Measurements from ENCODE around the gene MKNK1.

The MKNK1 gene

GRCh38 chr1:46639547-46639946 lies 35.5 kb upstream of the MKNK1 start:
- no peak overlapping the region for H3K4me3 ChIP-seq (ENCODE audit: low read depth, low read length)
- no peak overlapping the region for H3K27ac ChIP-seq
- no peak for TF ChIP-seq CTCF (IDR thresholded peaks at IDR 0.05; ENCODE audit: low read depth, low read length)
- no peaks in the 10 kb centered on the region for H3K9me3 ChIP-seq (ENCODE audit: severe bottlenecking)
- no peaks in the 10 kb centered on the region for H3K27me3 ChIP-seq (ENCODE audit: insufficient read depth, low read depth, severe bottlenecking)
- peaks cover under 1% of the 10 kb centered on the region; the same call in 1 of the 2 replicates for H3K36me3 ChIP-seq
- no peak for DNase-seq

GRCh38 chr1:46638921-46639320 lies 34.9 kb upstream of the MKNK1 start:
- H3K4me3 ChIP-seq (ENCODE audit: low read depth, low read length): no peak overlapping the region
- no peaks in the 10 kb centered on the region for H3K9me3 ChIP-seq (ENCODE audit: severe bottlenecking)
- TF ChIP-seq CTCF (IDR thresholded peaks at IDR 0.05; ENCODE audit: low read depth, low read length): no peak
- H3K27ac ChIP-seq: no peak overlapping the region
- H3K27me3 ChIP-seq (ENCODE audit: insufficient read depth, low read depth, severe bottlenecking): no peaks in the 10 kb centered on the region
- H3K36me3 ChIP-seq: peaks cover 6% of the 10 kb centered on the region
- no peak for DNase-seq

GRCh38 chr1:46637444-46638083 lies 33.5 kb upstream of the MKNK1 start:
- Histone ChIP-seq H3K36me3 (peaks cover 6% of the 10 kb centered on the region), H3K4me3 (ENCODE audit: low read depth, low read length) (no peak overlapping the region), H3K27ac (no peak overlapping the region), H3K9me3 (ENCODE audit: severe bottlenecking) (no peaks in the 10 kb centered on the region), H3K27me3 (ENCODE audit: insufficient read depth, low read depth, severe bottlenecking) (no peaks in the 10 kb centered on the region)
- TF ChIP-seq CTCF (IDR thresholded peaks at IDR 0.05; ENCODE audit: low read depth, low read length): no peak
- DNase-seq: no peak

- Histone ChIP-seq H3K4me3 (ENCODE audit: low read depth, low read length) (no peak overlapping the region), H3K36me3 (peaks cover 14% of the 10 kb centered on the region)
- no peak for TF ChIP-seq CTCF (IDR thresholded peaks at IDR 0.05; ENCODE audit: low read depth, low read length)
Observed at GRCh38 chr1:46635205-46635604, 31.1 kb upstream of the MKNK1 start.

GRCh38 chr1:46630719-46631118 lies 26.7 kb upstream of the MKNK1 start:
- Histone ChIP-seq H3K27ac (no peak overlapping the region), H3K36me3 (peaks cover 14% of the 10 kb centered on the region), H3K4me3 (ENCODE audit: low read depth, low read length) (no peak overlapping the region), H3K9me3 (ENCODE audit: severe bottlenecking) (no peaks in the 10 kb centered on the region), H3K27me3 (ENCODE audit: insufficient read depth, low read depth, severe bottlenecking) (no peaks in the 10 kb centered on the region)
- TF ChIP-seq CTCF (IDR thresholded peaks at IDR 0.05; ENCODE audit: low read depth, low read length): no peak
- DNase-seq: no peak

More at GRCh38 chr1:46635205-46635604, 31.1 kb upstream of the MKNK1 start:
- H3K27me3 ChIP-seq (ENCODE audit: insufficient read depth, low read depth, severe bottlenecking): no peaks in the 10 kb centered on the region
- H3K9me3 ChIP-seq (ENCODE audit: severe bottlenecking): no peaks in the 10 kb centered on the region
- no peak overlapping the region for H3K27ac ChIP-seq
- DNase-seq: no peak

Measured in WERI-Rb-1 (cell line).